ENCODE data around the gene SRSF11.

Gene SRSF11

GRCh38 chr1:70290218-70290617, 69.0 kb downstream of the SRSF11 start:
- in situ Hi-C loops (cut with MboI; ENCODE audit: low sequenced_read_pairs, unreplicated experiment): no loop called here
- TF ChIP-seq CTCF (IDR thresholded peaks at IDR 0.05; ENCODE audit: borderline replicate concordance, control extremely low read depth, extremely low read depth, insufficient read depth, missing control alignments): no peak
- no peak for DNase-seq (ENCODE audit: low spot score)

DNA sequence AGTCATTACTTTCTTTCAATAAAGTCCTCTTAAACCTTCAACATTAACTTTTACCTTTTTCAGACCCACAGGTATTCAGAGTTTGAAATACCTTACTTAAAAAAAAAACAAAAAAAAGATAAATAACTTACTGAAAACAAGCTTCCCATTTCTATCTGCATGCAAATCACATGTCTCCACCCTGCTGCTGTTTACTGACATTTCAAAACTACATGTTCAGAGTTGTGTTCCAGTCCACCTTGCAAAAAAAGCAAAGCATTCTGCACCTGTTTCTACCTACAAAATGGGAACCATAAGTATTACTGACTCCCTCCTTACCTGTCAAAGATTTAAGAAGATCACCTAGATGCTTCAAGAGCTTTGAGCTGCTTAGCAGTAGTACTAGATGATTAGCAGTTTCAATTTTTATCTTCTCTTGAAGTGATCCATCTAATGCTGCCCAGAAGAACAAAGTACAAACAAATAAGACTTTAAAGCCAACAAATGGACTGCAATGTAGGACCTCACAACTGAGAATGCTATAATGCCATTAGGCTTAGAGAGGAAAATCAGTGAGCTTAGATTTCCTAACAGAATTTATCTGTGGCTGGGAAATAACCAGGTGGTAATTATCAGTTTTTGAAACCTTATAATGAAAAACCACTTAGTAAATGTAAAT, 72.1 kb downstream of the SRSF11 start:
- in situ Hi-C loops (cut with MboI; ENCODE audit: low sequenced_read_pairs, unreplicated experiment): no loop called here
- no peak for TF ChIP-seq CTCF (IDR thresholded peaks at IDR 0.05; ENCODE audit: borderline replicate concordance, control extremely low read depth, extremely low read depth, insufficient read depth, missing control alignments)
- no peak for DNase-seq (ENCODE audit: low spot score)

- no peak for TF ChIP-seq CTCF (IDR thresholded peaks at IDR 0.05; ENCODE audit: borderline replicate concordance, control extremely low read depth, extremely low read depth, insufficient read depth, missing control alignments)
- in situ Hi-C loops (cut with MboI; ENCODE audit: low sequenced_read_pairs, unreplicated experiment): no loop called here
- DNase-seq (ENCODE audit: low spot score): no peak
Observed at GRCh38 chr1:70295749-70296148, 74.6 kb downstream of the SRSF11 start.

DNA sequence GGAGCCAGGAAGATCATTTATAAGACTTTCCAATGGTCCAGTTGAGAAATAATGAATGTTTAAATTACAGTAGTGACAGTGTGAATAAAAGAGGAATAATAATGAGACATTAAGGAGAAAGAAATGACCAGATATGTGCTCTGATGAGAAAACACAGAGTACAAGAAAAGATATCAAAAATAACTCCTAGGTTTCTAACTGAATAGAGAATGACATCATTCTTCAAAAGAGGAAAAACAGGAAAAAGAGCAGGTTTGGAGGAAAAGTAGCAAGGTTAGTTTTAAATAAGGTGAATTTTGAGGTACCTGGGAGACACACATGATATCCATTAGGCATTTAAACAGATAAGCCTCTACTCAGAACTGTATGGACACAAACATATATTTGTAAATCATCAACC, 78.3 kb downstream of the SRSF11 start:
- no peak for TF ChIP-seq CTCF (IDR thresholded peaks at IDR 0.05; ENCODE audit: borderline replicate concordance, control extremely low read depth, extremely low read depth, insufficient read depth, missing control alignments)
- DNase-seq (ENCODE audit: low spot score): no peak
- in situ Hi-C loops (cut with MboI; ENCODE audit: low sequenced_read_pairs, unreplicated experiment): no loop called here

Data from GM13976 (cell line).